ENCODE measurements around the gene CBR3.
"Not testable (repeated sequence)": the region's sequence is repeated elsewhere in the genome, so short reads cannot be mapped to it uniquely, and the experiment has no call there.

CBR3 gene

GRCh38 chr21:36097427-36098181 is 37.3 kb upstream of the CBR3 start:
- no peak for DNase-seq (ENCODE audit: extremely low read depth, low read depth)
- TF ChIP-seq, protein P1, sequence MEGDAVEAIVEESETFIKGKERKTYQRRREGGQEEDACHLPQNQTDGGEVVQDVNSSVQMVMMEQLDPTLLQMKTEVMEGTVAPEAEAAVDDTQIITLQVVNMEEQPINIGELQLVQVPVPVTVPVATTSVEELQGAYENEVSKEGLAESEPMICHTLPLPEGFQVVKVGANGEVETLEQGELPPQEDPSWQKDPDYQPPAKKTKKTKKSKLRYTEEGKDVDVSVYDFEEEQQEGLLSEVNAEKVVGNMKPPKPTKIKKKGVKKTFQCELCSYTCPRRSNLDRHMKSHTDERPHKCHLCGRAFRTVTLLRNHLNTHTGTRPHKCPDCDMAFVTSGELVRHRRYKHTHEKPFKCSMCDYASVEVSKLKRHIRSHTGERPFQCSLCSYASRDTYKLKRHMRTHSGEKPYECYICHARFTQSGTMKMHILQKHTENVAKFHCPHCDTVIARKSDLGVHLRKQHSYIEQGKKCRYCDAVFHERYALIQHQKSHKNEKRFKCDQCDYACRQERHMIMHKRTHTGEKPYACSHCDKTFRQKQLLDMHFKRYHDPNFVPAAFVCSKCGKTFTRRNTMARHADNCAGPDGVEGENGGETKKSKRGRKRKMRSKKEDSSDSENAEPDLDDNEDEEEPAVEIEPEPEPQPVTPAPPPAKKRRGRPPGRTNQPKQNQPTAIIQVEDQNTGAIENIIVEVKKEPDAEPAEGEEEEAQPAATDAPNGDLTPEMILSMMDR (IDR thresholded peaks at IDR 0.05; ENCODE audit: low read depth, low read length, missing control alignments): no peak
- no peak overlapping the region for H3K4me3 ChIP-seq (replicated peaks; ENCODE audit: low read depth, low read length)

DNA sequence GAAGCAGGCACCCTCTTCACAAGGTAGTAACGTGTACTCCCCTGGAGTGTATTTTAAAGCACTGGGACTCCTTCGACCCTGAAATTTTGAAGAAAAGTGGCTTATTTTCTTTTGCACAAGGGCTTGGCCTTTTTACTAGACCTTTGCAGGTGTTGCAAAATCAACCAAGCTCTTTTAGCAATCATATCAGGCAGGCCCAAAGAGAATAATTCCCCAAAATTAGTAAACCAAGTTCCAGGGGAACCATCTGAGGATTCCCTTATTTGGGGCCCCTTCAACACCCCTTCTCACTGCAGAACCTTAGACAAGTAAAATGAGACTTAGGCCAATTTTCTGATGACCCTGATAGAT is 36.7 kb upstream of the CBR3 start:
- no peak for DNase-seq (ENCODE audit: extremely low read depth, low read depth)
- TF ChIP-seq, protein P1 (IDR thresholded peaks at IDR 0.05; ENCODE audit: low read depth, low read length, missing control alignments): no peak
- no peak overlapping the region for H3K4me3 ChIP-seq (replicated peaks; ENCODE audit: low read depth, low read length)

DNA sequence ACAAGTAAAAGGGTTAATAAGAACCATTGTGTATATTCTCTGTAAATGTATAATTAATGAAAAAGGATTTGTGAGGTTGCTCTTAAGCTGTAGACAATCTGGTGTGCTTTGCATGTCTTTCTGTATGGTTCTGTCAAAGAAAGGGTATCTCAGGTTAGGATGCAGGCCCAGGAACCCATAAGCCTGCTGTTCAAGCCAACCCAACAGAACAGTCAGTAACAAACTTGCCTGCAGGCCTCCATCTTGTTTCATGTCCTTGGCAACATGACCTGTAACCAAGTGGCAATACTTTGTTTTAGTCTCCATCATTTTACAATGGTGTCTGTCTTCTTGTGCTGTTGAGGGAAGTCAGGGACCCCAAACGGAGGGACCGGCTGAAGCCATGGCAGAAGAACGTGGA is 35.9 kb upstream of the CBR3 start:
- DNase-seq (ENCODE audit: extremely low read depth, low read depth): no peak
- H3K4me3 ChIP-seq (replicated peaks; ENCODE audit: low read depth, low read length): no peak overlapping the region
- TF ChIP-seq, protein P1 (IDR thresholded peaks at IDR 0.05; ENCODE audit: low read depth, low read length, missing control alignments): no peak

DNA sequence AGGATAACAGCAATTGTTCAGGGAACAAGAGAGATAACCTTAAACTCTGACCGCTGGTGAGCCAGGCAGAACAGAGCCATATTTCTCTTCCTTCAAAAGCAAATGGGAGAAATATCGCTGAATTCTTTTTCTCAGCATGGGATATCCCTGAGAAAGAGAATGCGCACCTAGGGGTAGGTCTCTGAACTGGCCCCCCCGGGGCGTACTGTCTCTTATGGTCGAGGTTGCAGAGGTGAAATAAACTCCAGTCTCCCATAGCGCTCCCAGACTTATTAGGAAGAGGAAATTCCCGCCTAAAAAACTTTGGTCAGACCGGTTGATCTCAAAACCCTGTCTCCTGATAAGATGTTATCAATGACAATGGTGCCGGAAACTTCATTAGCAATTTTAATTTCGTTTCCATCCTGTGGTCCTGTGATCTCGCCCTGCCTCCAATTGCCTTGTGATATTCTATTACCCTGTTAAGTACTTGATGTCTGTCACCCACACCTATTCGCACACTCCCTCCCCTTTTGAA is 35.1 kb upstream of the CBR3 start:
- not testable (repeated sequence) for DNase-seq (ENCODE audit: extremely low read depth, low read depth)

DNA sequence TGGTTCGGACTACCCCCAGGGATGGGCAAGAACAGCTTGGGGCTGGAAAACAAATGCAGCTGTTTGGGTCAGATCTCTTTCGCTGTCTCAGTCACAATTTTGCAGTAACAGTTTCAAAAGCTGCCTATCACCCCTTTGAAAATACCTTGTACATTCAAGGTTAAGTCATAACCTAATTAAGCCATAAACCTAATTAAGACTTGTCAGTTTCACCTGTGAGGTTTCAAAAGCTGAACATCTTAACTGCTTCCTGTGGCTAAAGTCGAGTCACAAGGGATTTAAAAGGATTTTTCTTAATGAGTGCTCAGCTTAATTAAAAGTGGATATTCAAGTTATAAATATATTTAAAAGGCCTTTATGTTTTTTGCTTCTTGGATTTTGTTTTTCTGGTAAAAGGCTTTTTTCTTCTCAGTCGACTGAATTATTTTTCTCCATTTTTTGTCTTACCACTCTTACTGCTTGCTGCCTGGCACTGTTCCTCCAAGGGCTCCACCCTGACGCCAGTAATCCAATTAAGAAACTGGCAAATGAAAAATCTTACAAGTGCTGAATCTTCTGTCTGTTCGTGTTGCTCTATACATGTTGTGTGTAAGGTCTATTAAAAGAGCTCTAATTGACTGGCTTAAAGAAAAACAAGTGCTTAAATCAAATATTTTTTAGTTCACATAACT is 33.8 kb upstream of the CBR3 start:
- TF ChIP-seq, protein P1 (IDR thresholded peaks at IDR 0.05; ENCODE audit: low read depth, low read length, missing control alignments): no peak
- DNase-seq (ENCODE audit: extremely low read depth, low read depth): no peak
- H3K4me3 ChIP-seq (replicated peaks; ENCODE audit: low read depth, low read length): no peak overlapping the region

More for the DNA sequence above, 35.1 kb upstream of the CBR3 start:
- not testable (repeated sequence) for H3K4me3 ChIP-seq (replicated peaks; ENCODE audit: low read depth, low read length)

DNA sequence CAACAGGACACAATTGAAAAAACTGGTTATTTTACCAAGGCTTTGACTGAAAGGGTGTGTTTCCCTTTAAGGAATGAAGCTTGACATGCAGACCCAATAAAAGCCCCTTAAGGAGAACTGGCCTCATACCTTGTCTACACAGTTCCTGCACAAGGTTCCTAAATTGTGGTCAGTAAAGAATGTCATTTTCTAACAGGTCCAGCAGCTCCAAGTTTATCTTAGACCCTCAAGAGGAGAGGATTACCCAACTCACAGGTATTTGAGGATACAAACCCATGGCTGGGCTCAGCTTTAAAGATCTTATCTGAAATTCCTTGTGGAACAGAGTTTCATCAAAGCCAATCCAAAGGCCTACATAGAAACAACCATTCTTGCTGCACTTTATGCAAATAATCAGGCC is 31.4 kb upstream of the CBR3 start:
- no peak overlapping the region for H3K4me3 ChIP-seq (replicated peaks; ENCODE audit: low read depth, low read length)
- no peak for DNase-seq (ENCODE audit: extremely low read depth, low read depth)
- TF ChIP-seq, protein P1 (IDR thresholded peaks at IDR 0.05; ENCODE audit: low read depth, low read length, missing control alignments): no peak
